Testis (tissue), 3 donors: Measurements from ENCODE around the gene SIK3. TPM values are rescaled to one million over a fixed set of nuclear protein-coding genes. Genes with fewer than 3 reads are reported as not detected.

ENCODE experiments used
- DNase-seq: peaks from one replicate; pipeline ENCODE4 v3.0.0-alpha.2; 2019
- H3K27ac ChIP-seq, 2 donors: fragments of 200-600 bp; sonication (generic); one replicate each; pipeline ENCODE4 v1.5.1; 2019
- H3K27me3 ChIP-seq: fragments of 200-600 bp; sonication (generic); one replicate; pipeline ENCODE4 v1.5.1; 2019
- H3K36me3 ChIP-seq: fragments of 200-600 bp; sonication (generic); one replicate; pipeline ENCODE4 v1.5.1; 2017; ENCODE audit warnings: low read depth; ENCODE audit errors: missing control alignments
- H3K4me1 ChIP-seq: fragments of 200-600 bp; sonication (generic); one replicate; pipeline ENCODE4 v1.5.1; 2019
- H3K4me3 ChIP-seq, 2 donors: fragments of 200-600 bp; sonication (generic); one replicate each; pipeline ENCODE4 v1.5.1; 2017 to 2019
- H3K9me3 ChIP-seq: fragments of 200-600 bp; sonication (generic); one replicate; pipeline ENCODE4 v1.5.1; 2017
- POLR2A ChIP-seq: fragments of 450-650 bp; IDR thresholded peaks from one replicate; pipeline ENCODE4 v1.6.1; 2017; ENCODE audit warnings: antibody characterized with exemption, mild to moderate bottlenecking, moderate library complexity
- WGBS, 2 donors: methylation state at CpG; one replicate each; pipeline ENCODE4 v1.1.5; 2018; 5-methylcytosine and 5-hydroxymethylcytosine counted together
- intact Hi-C: fragments of 100-400 bp; cut with DNase I; formaldehyde crosslinking; loops from one replicate; pipeline ENCODE4 v1.15.1; 2023; ENCODE audit warnings: low total_unique reads
- polyA plus RNA-seq: library from polyadenylated mRNA; stranded (reverse); fragments of 350-450 nt; fragmentation: Illumina TruSeq; extraction: RNeasy Lipid Tissue Mini Kit (QIAGEN cat#74804); gene quantifications from one replicate; pipeline ENCODE4 v1.2.3, GENCODE V29; 2014; ENCODE audit warnings: low read depth, low replicate concordance; ENCODE audit not compliant: insufficient read depth
- total RNA-seq, 2 donors: library from RNA; depleted of rRNA; stranded (reverse); fragments of >200 nt; gene quantifications; one replicate each; pipeline ENCODE4 v1.2.3, GENCODE V29; 2016
- TF ChIP-seq, protein P1 (sequence below), 3 experiments: fragments of 450-650 bp in 2 of 3; fragments of 200-600 bp in 1 of 3; sonication (generic) in 1 of 3; IDR thresholded peaks; one replicate each; pipeline ENCODE4 v1.5.1; 2016 to 2019; ENCODE audit warnings: antibody characterized with exemption in 3 of 3, mild to moderate bottlenecking in 2 of 3, moderate library complexity in 1 of 3

The SIK3 gene
- total and polyA plus RNA-seq, 3 donors from 2014 or later, result 112 to 125 (median 123) TPM

- Histone ChIP-seq H3K4me1 (no peaks in the 10 kb centered on the region), H3K27me3 (no peaks in the 10 kb centered on the region), H3K27ac (no peak overlapping the region), H3K4me3 (no peak overlapping the region), H3K36me3 (no peaks in the 10 kb centered on the region), H3K9me3 (no peaks in the 10 kb centered on the region)
- no peak for DNase-seq
- intact Hi-C loops, result no loop called here
- TF ChIP-seq POLR2A, result no peak
- TF ChIP-seq, protein P1, sequence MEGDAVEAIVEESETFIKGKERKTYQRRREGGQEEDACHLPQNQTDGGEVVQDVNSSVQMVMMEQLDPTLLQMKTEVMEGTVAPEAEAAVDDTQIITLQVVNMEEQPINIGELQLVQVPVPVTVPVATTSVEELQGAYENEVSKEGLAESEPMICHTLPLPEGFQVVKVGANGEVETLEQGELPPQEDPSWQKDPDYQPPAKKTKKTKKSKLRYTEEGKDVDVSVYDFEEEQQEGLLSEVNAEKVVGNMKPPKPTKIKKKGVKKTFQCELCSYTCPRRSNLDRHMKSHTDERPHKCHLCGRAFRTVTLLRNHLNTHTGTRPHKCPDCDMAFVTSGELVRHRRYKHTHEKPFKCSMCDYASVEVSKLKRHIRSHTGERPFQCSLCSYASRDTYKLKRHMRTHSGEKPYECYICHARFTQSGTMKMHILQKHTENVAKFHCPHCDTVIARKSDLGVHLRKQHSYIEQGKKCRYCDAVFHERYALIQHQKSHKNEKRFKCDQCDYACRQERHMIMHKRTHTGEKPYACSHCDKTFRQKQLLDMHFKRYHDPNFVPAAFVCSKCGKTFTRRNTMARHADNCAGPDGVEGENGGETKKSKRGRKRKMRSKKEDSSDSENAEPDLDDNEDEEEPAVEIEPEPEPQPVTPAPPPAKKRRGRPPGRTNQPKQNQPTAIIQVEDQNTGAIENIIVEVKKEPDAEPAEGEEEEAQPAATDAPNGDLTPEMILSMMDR (IDR thresholded peaks at IDR 0.05), result no peak
- WGBS, 2 donors, result 95 to 97% methylated on average over 3 of the region's 3 CpGs
These were observed 146.5 kb downstream of the SIK3 start for GRCh38 chr11:116951762-116952161.

DNA sequence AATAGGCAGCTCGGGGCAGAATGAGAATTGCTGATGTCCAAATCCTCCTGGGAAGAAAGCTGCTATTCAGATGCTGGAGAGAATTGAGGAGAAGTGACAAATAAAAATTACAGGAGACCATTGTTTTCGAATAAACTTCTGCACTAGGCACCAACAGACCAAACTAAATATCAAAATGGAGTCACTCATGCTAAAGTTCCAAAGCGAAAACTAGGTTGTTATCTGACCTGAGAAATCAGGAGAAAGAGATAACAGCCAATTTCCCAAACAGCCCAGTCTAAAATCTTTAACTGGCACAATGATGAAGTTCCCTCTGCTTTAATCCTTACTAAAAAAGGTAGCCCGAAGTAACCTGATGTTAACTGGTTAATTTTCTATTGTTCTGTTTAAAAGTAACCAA, 148.0 kb downstream of the SIK3 start:
- no peak for DNase-seq
- intact Hi-C loops, result no loop called here
- WGBS, 2 donors, result 91 to 96% methylated on average over 4 of the region's 4 CpGs
- Histone ChIP-seq H3K27ac (no peak overlapping the region), H3K27me3 (no peaks in the 10 kb centered on the region), H3K4me1 (no peaks in the 10 kb centered on the region), H3K9me3 (no peaks in the 10 kb centered on the region), H3K36me3 (no peaks in the 10 kb centered on the region), H3K4me3 (no peak overlapping the region)
- no peak for TF ChIP-seq POLR2A
- TF ChIP-seq, protein P1 (IDR thresholded peaks at IDR 0.05), result no peak

DNA sequence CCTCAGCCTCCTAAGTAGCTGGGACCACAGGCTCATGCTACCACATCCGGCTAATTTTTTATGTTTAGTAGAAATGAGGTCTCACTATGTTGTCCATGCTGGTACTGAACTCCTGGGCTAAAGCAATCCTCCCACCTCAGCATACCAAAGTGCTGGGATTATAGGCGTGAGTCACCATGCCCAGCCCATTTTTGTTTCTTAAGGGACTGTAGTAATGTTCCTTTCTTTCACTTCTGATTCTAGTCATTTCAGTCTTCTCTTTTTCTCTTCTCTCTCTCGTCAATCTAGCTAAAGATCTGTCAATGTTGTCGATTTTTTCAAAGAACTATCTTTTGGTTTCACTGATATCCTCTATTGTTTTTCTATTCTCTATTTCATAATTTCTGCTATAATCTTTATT, 149.8 kb downstream of the SIK3 start:
- no peak overlapping the region for H3K27ac ChIP-seq
- H3K9me3 ChIP-seq, result no peaks in the 10 kb centered on the region
- H3K36me3 ChIP-seq, result no peaks in the 10 kb centered on the region
- WGBS, 2 donors, result 92 to 94% methylated on average over 4 of the region's 4 CpGs
- no peak for DNase-seq
- H3K27me3 ChIP-seq, result no peaks in the 10 kb centered on the region
- H3K4me1 ChIP-seq, result no peaks in the 10 kb centered on the region
- no peak for TF ChIP-seq POLR2A
- TF ChIP-seq, protein P1 (IDR thresholded peaks at IDR 0.05), result no peak
- no peak overlapping the region for H3K4me3 ChIP-seq
- intact Hi-C loops, result no loop called here

DNA sequence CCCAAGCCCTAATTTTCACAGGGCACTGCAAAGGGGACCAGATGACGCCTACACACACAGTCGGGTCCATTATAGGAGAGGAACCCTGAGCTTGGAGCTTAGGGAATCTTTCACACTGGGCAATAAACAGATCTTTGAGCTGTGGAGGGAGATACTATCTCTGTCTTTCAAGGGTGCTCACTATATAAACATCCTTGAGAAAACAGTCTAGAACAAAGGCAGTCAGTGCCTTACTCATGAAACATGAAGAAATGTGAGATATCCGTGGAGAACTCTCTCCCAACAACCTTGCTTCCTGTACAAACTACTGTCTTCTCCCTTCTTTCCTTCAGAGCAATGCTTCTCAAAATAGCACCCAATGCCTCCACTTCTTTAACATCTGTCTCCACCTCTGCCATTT, 151.8 kb downstream of the SIK3 start:
- Histone ChIP-seq H3K4me1 (no peaks in the 10 kb centered on the region), H3K36me3 (no peaks in the 10 kb centered on the region), H3K9me3 (no peaks in the 10 kb centered on the region), H3K27me3 (no peaks in the 10 kb centered on the region), H3K27ac (no peak overlapping the region), H3K4me3 (no peak overlapping the region)
- intact Hi-C loops, result no loop called here
- TF ChIP-seq POLR2A, result no peak
- TF ChIP-seq, protein P1 (IDR thresholded peaks at IDR 0.05), result no peak
- no peak for DNase-seq
- 80 to 84% methylated on average over 3 of the region's 3 CpGs for WGBS, 2 donors

GRCh38 chr11:116939499-116939898, 158.7 kb downstream of the SIK3 start:
- whole genome bisulfite sequencing, 2 donors, result 92 to 96% methylated on average over 1 of the region's 1 CpG
- Histone ChIP-seq H3K36me3 (no peaks in the 10 kb centered on the region), H3K27me3 (no peaks in the 10 kb centered on the region), H3K4me1 (no peaks in the 10 kb centered on the region), H3K27ac (no peak overlapping the region), H3K9me3 (no peaks in the 10 kb centered on the region), H3K4me3 (no peak overlapping the region)
- no peak for TF ChIP-seq POLR2A
- TF ChIP-seq, protein P1 (IDR thresholded peaks at IDR 0.05), result no peak
- intact Hi-C loops, result no loop called here
- no peak for DNase-seq
